Muscle layer of duodenum (tissue), 2 donors: Measurements from ENCODE around the gene FAR2.

Experiments
- H3K27ac ChIP-seq: one replicate; pipeline ENCODE4 v1.7.0; 2013; ENCODE audit warnings: mild to moderate bottlenecking, low read length
- H3K27me3 ChIP-seq: one replicate; pipeline ENCODE4 v1.7.0; 2013; ENCODE audit warnings: low read depth, mild to moderate bottlenecking, control low read depth, low read length
- H3K36me3 ChIP-seq, 2 donors: one replicate each; pipeline ENCODE4 v1.7.0; 2013; ENCODE audit warnings: low read length in 2 of 2, control low read depth in 1 of 2, mild to moderate bottlenecking in 1 of 2; ENCODE audit not compliant: insufficient read depth in 2 of 2, control insufficient read depth in 1 of 2
- H3K4me1 ChIP-seq, 2 donors: one replicate each; pipeline ENCODE4 v1.7.0; 2013; ENCODE audit warnings: low read length in 2 of 2, mild to moderate bottlenecking in 2 of 2, control low read depth in 1 of 2, moderate library complexity in 1 of 2; ENCODE audit not compliant: insufficient read depth in 2 of 2, control insufficient read depth in 1 of 2
- H3K4me3 ChIP-seq, 2 donors: one replicate each; pipeline ENCODE4 v1.7.0; 2013; ENCODE audit warnings: low read length in 2 of 2, low read depth in 1 of 2, mild to moderate bottlenecking in 1 of 2
- H3K9me3 ChIP-seq, 2 donors: one replicate each; pipeline ENCODE4 v1.7.0; 2013; ENCODE audit warnings: low read length in 2 of 2, control low read depth in 1 of 2, mild to moderate bottlenecking in 1 of 2; ENCODE audit not compliant: control insufficient read depth in 1 of 2
- donor health status: healthy.

Gene FAR2

GRCh38 chr12:29314416-29314815, 165.3 kb downstream of the FAR2 start:
- Histone ChIP-seq H3K36me3 (peaks cover 10 to 12% of the 10 kb centered on the region in 2 donors), H3K27me3 (no peaks in the 10 kb centered on the region), H3K4me3 (no peak overlapping the region), H3K9me3 (no peaks in the 10 kb centered on the region), H3K4me1 (peaks cover 0 to 3% of the 10 kb centered on the region in 2 donors), H3K27ac (no peak overlapping the region)

GRCh38 chr12:29316752-29317151, 167.7 kb downstream of the FAR2 start:
- no peaks in the 10 kb centered on the region for H3K9me3 ChIP-seq
- H3K36me3 ChIP-seq: peaks cover 5 to 12% of the 10 kb centered on the region in 2 donors
- no peak overlapping the region for H3K4me3 ChIP-seq
- peaks cover 0 to 3% of the 10 kb centered on the region in 2 donors for H3K4me1 ChIP-seq
- H3K27me3 ChIP-seq: no peaks in the 10 kb centered on the region
- H3K27ac ChIP-seq: no peak overlapping the region

- H3K4me3 ChIP-seq: no peak overlapping the region
- H3K27me3 ChIP-seq: no peaks in the 10 kb centered on the region
- peaks cover 3 to 4% of the 10 kb centered on the region in 2 donors for H3K36me3 ChIP-seq
- H3K27ac ChIP-seq: no peak overlapping the region
- H3K4me1 ChIP-seq: peaks cover 0 to 3% of the 10 kb centered on the region in 2 donors
- H3K9me3 ChIP-seq: no peaks in the 10 kb centered on the region
These were observed 168.7 kb downstream of the FAR2 start for GRCh38 chr12:29317556-29318363.

GRCh38 chr12:29320295-29321085, 171.4 kb downstream of the FAR2 start:
- peaks cover 0 to 5% of the 10 kb centered on the region in 2 donors for H3K36me3 ChIP-seq
- H3K4me3 ChIP-seq: no peak overlapping the region
- H3K4me1 ChIP-seq: no peaks in the 10 kb centered on the region
- no peaks in the 10 kb centered on the region for H3K9me3 ChIP-seq
- H3K27me3 ChIP-seq: no peaks in the 10 kb centered on the region
- no peak overlapping the region for H3K27ac ChIP-seq

GRCh38 chr12:29322157-29322556, 173.1 kb downstream of the FAR2 start:
- Histone ChIP-seq H3K4me3 (no peak overlapping the region), H3K27me3 (no peaks in the 10 kb centered on the region), H3K9me3 (no peaks in the 10 kb centered on the region), H3K27ac (no peak overlapping the region), H3K4me1 (no peaks in the 10 kb centered on the region), H3K36me3 (peaks cover 0 to 5% of the 10 kb centered on the region in 2 donors)

- no peaks in the 10 kb centered on the region for H3K4me1 ChIP-seq
- no peaks in the 10 kb centered on the region for H3K9me3 ChIP-seq
- H3K27me3 ChIP-seq: no peaks in the 10 kb centered on the region
- no peak overlapping the region for H3K4me3 ChIP-seq
- H3K27ac ChIP-seq: no peak overlapping the region
- H3K36me3 ChIP-seq: no peaks in the 10 kb centered on the region
These were observed 180.3 kb downstream of the FAR2 start for GRCh38 chr12:29329411-29329810.

GRCh38 chr12:29333178-29333577, 184.1 kb downstream of the FAR2 start:
- H3K27me3 ChIP-seq: no peaks in the 10 kb centered on the region
- H3K4me3 ChIP-seq: no peak overlapping the region
- H3K27ac ChIP-seq: no peak overlapping the region
- H3K4me1 ChIP-seq: no peaks in the 10 kb centered on the region
- no peaks in the 10 kb centered on the region for H3K9me3 ChIP-seq
- H3K36me3 ChIP-seq: peaks cover 0 to 9% of the 10 kb centered on the region in 2 donors

GRCh38 chr12:29334937-29335336, 185.9 kb downstream of the FAR2 start:
- H3K36me3 ChIP-seq: peaks cover 0 to 9% of the 10 kb centered on the region in 2 donors

GRCh38 chr12:29337325-29337724, 188.2 kb downstream of the FAR2 start:
- H3K4me3 ChIP-seq: no peak overlapping the region
- peaks cover 9 to 21% of the 10 kb centered on the region in 2 donors for H3K36me3 ChIP-seq
- H3K27ac ChIP-seq: no peak overlapping the region
- no peaks in the 10 kb centered on the region for H3K27me3 ChIP-seq
- H3K4me1 ChIP-seq: no peaks in the 10 kb centered on the region
- H3K9me3 ChIP-seq: no peaks in the 10 kb centered on the region

More at GRCh38 chr12:29334937-29335336, 185.9 kb downstream of the FAR2 start:
- Histone ChIP-seq H3K27me3 (no peaks in the 10 kb centered on the region), H3K4me3 (no peak overlapping the region), H3K9me3 (no peaks in the 10 kb centered on the region), H3K27ac (no peak overlapping the region), H3K4me1 (no peaks in the 10 kb centered on the region)

- Histone ChIP-seq H3K36me3 (peaks cover 36 to 38% of the 10 kb centered on the region in 2 donors), H3K4me1 (no peaks in the 10 kb centered on the region), H3K9me3 (no peaks in the 10 kb centered on the region), H3K27ac (no peak overlapping the region), H3K4me3 (no peak overlapping the region), H3K27me3 (no peaks in the 10 kb centered on the region)
These were observed 194.1 kb downstream of the FAR2 start for GRCh38 chr12:29343022-29343799.
